Measurements from ENCODE around the gene CDH4. TPM values are rescaled to one million over a fixed set of nuclear protein-coding genes. Genes with fewer than 3 reads are reported as not detected.

CDH4 gene
- total RNA-seq, 1 donor from 2014 or later: 3.2 TPM

DNA sequence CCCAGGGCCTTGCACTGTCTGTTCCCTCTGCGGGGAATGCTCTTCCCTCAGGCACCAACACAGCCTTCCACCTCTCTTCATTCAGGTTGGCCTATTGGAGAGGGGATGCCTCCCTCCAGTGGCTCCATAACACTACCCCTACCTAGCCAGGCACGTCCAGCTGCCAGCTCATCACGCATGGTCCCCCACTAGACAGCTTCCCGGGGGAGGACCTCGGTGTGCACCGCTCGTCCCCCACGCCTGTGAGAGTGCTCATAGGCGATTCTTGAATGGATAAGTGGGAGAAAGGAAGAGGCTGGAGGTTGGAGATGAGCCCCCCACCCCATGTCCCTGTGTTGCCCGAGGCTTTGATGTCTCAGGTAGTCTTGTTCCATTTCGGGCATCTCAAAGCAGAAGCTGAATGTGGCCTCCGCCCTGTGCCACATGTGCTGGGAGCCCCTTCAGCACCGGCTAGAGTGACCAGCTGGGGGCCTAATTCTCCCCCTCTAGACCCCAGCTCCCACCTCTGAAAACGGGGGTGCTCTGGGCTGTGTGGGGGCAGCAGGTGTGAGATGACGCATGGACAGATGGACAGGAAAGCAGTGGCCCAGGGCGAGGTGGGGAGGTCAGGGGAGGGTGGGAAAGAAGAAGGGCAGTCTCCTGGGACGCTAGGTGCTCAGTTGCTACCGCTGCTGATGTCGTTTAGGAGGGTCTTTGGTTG is 480.6 kb downstream of the CDH4 start:
- Histone ChIP-seq H3K4me2 (ENCODE audit: low read length) (no peak overlapping the region), H3K27me3 (ENCODE audit: insufficient read depth, low read length) (no peaks in the 10 kb centered on the region), H3K9ac (ENCODE audit: low read length) (no peak overlapping the region), H3K36me3 (ENCODE audit: insufficient read depth, low read length) (no peaks in the 10 kb centered on the region), H3K79me2 (ENCODE audit: insufficient read depth, low read length) (no peaks in the 10 kb centered on the region), H3K9me3 (ENCODE audit: insufficient read depth, low read depth, low read length) (no peaks in the 10 kb centered on the region), H3K4me1 (ENCODE audit: insufficient read depth, low read length) (peaks cover 5% of the 10 kb centered on the region), H3K27ac (ENCODE audit: low read depth, low read length) (no peak overlapping the region), H2AFZ (ENCODE audit: low read depth, low read length) (no peak overlapping the region), H3K4me3 (ENCODE audit: insufficient read depth, low read depth, low read length) (no peak overlapping the region), H4K20me1 (ENCODE audit: insufficient read depth, low read length) (peaks cover 8% of the 10 kb centered on the region)
- H3K27ac Mint-ChIP-seq (ENCODE audit: unreplicated experiment): no peak overlapping the region
- peaks cover 4% of the 10 kb centered on the region for H3K36me3 Mint-ChIP-seq (ENCODE audit: low read depth, unreplicated experiment)
- H3K4me3 Mint-ChIP-seq (ENCODE audit: unreplicated experiment): no peak overlapping the region
- peaks cover 8% of the 10 kb centered on the region for H3K4me1 Mint-ChIP-seq (ENCODE audit: low read depth, unreplicated experiment)
- TF ChIP-seq, protein P1, sequence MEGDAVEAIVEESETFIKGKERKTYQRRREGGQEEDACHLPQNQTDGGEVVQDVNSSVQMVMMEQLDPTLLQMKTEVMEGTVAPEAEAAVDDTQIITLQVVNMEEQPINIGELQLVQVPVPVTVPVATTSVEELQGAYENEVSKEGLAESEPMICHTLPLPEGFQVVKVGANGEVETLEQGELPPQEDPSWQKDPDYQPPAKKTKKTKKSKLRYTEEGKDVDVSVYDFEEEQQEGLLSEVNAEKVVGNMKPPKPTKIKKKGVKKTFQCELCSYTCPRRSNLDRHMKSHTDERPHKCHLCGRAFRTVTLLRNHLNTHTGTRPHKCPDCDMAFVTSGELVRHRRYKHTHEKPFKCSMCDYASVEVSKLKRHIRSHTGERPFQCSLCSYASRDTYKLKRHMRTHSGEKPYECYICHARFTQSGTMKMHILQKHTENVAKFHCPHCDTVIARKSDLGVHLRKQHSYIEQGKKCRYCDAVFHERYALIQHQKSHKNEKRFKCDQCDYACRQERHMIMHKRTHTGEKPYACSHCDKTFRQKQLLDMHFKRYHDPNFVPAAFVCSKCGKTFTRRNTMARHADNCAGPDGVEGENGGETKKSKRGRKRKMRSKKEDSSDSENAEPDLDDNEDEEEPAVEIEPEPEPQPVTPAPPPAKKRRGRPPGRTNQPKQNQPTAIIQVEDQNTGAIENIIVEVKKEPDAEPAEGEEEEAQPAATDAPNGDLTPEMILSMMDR (IDR thresholded peaks at IDR 0.05; ENCODE audit: insufficient read depth, low read depth, low read length): no peak
- no peak for TF ChIP-seq EZH2 (IDR thresholded peaks at IDR 0.05; ENCODE audit: insufficient read depth, low read length)
- H3K9me3 Mint-ChIP-seq (ENCODE audit: unreplicated experiment): no peaks in the 10 kb centered on the region
- DNase-seq (ENCODE audit: low read depth): no peak
- H3K27me3 Mint-ChIP-seq (ENCODE audit: low read depth, unreplicated experiment): peaks cover 32% of the 10 kb centered on the region
- FAIRE-seq: no peak

DNA sequence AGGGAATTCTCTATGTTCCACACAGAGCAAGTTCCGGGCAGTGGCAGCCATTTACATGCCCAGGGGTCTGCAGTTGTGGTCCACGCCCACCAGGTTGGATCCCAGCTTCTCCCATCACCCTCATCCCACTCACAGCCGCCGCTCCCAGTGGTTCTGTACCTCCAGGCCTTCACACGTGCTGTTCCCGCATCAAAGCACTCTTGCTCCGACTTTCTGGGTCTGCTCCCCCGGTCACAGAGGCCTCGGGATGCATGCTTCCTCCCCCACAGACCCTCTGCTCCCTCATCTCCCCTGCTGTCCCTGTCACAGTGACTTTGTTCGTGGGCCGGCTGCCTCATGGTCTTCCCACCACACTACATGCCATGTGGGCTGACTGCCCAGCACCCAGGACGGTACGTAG is 481.2 kb downstream of the CDH4 start:
- peaks cover 8% of the 10 kb centered on the region for H4K20me1 ChIP-seq (ENCODE audit: insufficient read depth, low read length)
- TF ChIP-seq, protein P1 (IDR thresholded peaks at IDR 0.05; ENCODE audit: insufficient read depth, low read depth, low read length): no peak
- TF ChIP-seq EZH2 (IDR thresholded peaks at IDR 0.05; ENCODE audit: insufficient read depth, low read length): no peak
- Mint-ChIP-seq H3K4me1 (ENCODE audit: low read depth, unreplicated experiment) (peaks cover 8% of the 10 kb centered on the region), H3K27ac (ENCODE audit: unreplicated experiment) (no peak overlapping the region), H3K4me3 (ENCODE audit: unreplicated experiment) (no peak overlapping the region), H3K36me3 (ENCODE audit: low read depth, unreplicated experiment) (peaks cover 4% of the 10 kb centered on the region), H3K9me3 (ENCODE audit: unreplicated experiment) (no peaks in the 10 kb centered on the region), H3K27me3 (ENCODE audit: low read depth, unreplicated experiment) (peaks cover 34% of the 10 kb centered on the region)
- no peak overlapping the region for H3K9ac ChIP-seq (ENCODE audit: low read length)
- H3K79me2 ChIP-seq (ENCODE audit: insufficient read depth, low read length): no peaks in the 10 kb centered on the region
- no peak overlapping the region for H3K4me3 ChIP-seq (ENCODE audit: insufficient read depth, low read depth, low read length)
- H3K27ac ChIP-seq (ENCODE audit: low read depth, low read length): no peak overlapping the region
- no peaks in the 10 kb centered on the region for H3K36me3 ChIP-seq (ENCODE audit: insufficient read depth, low read length)
- no peaks in the 10 kb centered on the region for H3K9me3 ChIP-seq (ENCODE audit: insufficient read depth, low read depth, low read length)
- no peak for FAIRE-seq
- peaks cover 5% of the 10 kb centered on the region for H3K4me1 ChIP-seq (ENCODE audit: insufficient read depth, low read length)
- H2AFZ ChIP-seq (ENCODE audit: low read depth, low read length): no peak overlapping the region
- no peak for DNase-seq (ENCODE audit: low read depth)
- H3K27me3 ChIP-seq (ENCODE audit: insufficient read depth, low read length): no peaks in the 10 kb centered on the region
- no peak overlapping the region for H3K4me2 ChIP-seq (ENCODE audit: low read length)

Data from astrocyte (in vitro differentiated cells and primary cell).